SK-N-SH (cell line): Measurements from ENCODE around the gene GSC2. TPM values are rescaled to one million over a fixed set of nuclear protein-coding genes. Genes with fewer than 3 reads are reported as not detected.

Experiments used
- CTCF ChIA-PET: fragments of 300-600, 350-600 bp; formaldehyde crosslinking; extraction: SDS; loops from one replicate; lab custom pipeline; 2021; lab: Yijun Ruan, JAX
- POLR2A ChIA-PET: fragments of 350-600 bp; sonication (Branson Sonifier 250); formaldehyde crosslinking; extraction: SDS; loops from one replicate; lab custom pipeline; 2020; ENCODE audit warnings: antibody characterized with exemption, inconsistent platforms; lab: Yijun Ruan, JAX
- DNase-seq: peaks from one replicate; pipeline ENCODE4 v3.0.0; 2012
- H2AFZ ChIP-seq: fragments of 200-600 bp; sonication (generic); 2 replicates; pipeline ENCODE4 v1.8.1; 2016; ENCODE audit warnings: antibody characterized with exemption, mild to moderate bottlenecking, low read depth
- H3F3A ChIP-seq: fragments of 200-600 bp; sonication (generic); replicated peaks from 2 replicates; pipeline ENCODE3; 2016; ENCODE audit warnings: antibody characterized with exemption, mild to moderate bottlenecking; ENCODE audit not compliant: insufficient read depth
- H3K27ac ChIP-seq, 2 experiments: fragments of 200-500 bp in 1 of 2; fragments of 200-600 bp in 1 of 2; sonication (Bioruptor generic) in 1 of 2; sonication (generic), shearing (Covaris generic) in 1 of 2; 2 replicates each; pipeline versions ENCODE4 v1.5.1 to v1.6.1; 2014 to 2016; ENCODE audit warnings: low read depth in 2 of 2, inconsistent platforms in 1 of 2, low read length in 1 of 2, mild to moderate bottlenecking in 1 of 2, mixed read lengths in 1 of 2
- H3K27me3 ChIP-seq: fragments of 200-600 bp; sonication (generic), shearing (Covaris generic); 2 replicates; pipeline ENCODE4 v1.6.1; 2016; ENCODE audit warnings: mixed run types; ENCODE audit not compliant: insufficient read depth
- H3K36me3 ChIP-seq, 2 experiments: fragments of 200-500 bp in 1 of 2; fragments of 200-600 bp in 1 of 2; sonication (Bioruptor generic) in 1 of 2; sonication (generic) in 1 of 2; replicated peaks in 1 of 2; 2 replicates each; pipeline versions ENCODE3 to v1.5.1; 2014 to 2016; ENCODE audit warnings: low read length in 1 of 2, mild to moderate bottlenecking in 1 of 2; ENCODE audit not compliant: insufficient read depth in 2 of 2, control insufficient read depth in 1 of 2
- H3K4me1 ChIP-seq, 2 experiments: fragments of 200-500 bp in 1 of 2; fragments of 200-600 bp in 1 of 2; sonication (Bioruptor generic) in 1 of 2; sonication (generic), shearing (Covaris generic) in 1 of 2; 2 replicates each; pipeline versions ENCODE4 v1.5.1 to v1.6.1; 2014 to 2016; ENCODE audit warnings: low read depth in 1 of 2, low read length in 1 of 2, mixed run types in 1 of 2; ENCODE audit not compliant: insufficient read depth in 2 of 2, control insufficient read depth in 1 of 2
- H3K4me2 ChIP-seq: fragments of 200-600 bp; sonication (generic), shearing (Covaris generic); 2 replicates; pipeline ENCODE4 v1.6.1; 2017; ENCODE audit warnings: mixed run types
- H3K4me3 ChIP-seq, 2 experiments: fragments of 200-500 bp in 1 of 2; fragments of 200-600 bp in 1 of 2; sonication (Bioruptor generic) in 1 of 2; sonication (generic), shearing (Covaris generic) in 1 of 2; 2 replicates each; pipeline versions ENCODE4 v1.5.1 to v1.8.1; 2014 to 2016; ENCODE audit warnings: low read depth in 2 of 2, inconsistent platforms in 1 of 2, low read length in 1 of 2, mild to moderate bottlenecking in 1 of 2, mixed read lengths in 1 of 2, moderate library complexity in 1 of 2
- H3K79me2 ChIP-seq: fragments of 200-600 bp; sonication (generic); 2 replicates; pipeline ENCODE4 v1.8.1; 2017; ENCODE audit warnings: mild to moderate bottlenecking; ENCODE audit not compliant: insufficient read depth
- H3K9ac ChIP-seq: fragments of 200-600 bp; sonication (generic); 2 replicates; pipeline ENCODE4 v1.6.1; 2017; ENCODE audit warnings: mixed run types
- H3K9me2 ChIP-seq: fragments of 200-600 bp; sonication (generic); 2 replicates; pipeline ENCODE4 v1.6.1; 2017; ENCODE audit warnings: mixed run types
- H3K9me3 ChIP-seq: fragments of 200-600 bp; sonication (generic); 2 replicates; pipeline ENCODE4 v1.6.1; 2017; ENCODE audit warnings: mixed run types, mild to moderate bottlenecking, moderate library complexity
- H4K20me1 ChIP-seq: fragments of 200-600 bp; sonication (generic); 2 replicates; pipeline ENCODE4 v1.6.1; 2017; ENCODE audit warnings: mild to moderate bottlenecking, mixed run types; ENCODE audit not compliant: insufficient read depth
- CTCF ChIP-seq: fragments of 200-600 bp; sonication (generic); IDR thresholded peaks from 2 replicates; pipeline ENCODE4 v1.6.1; 2017; ENCODE audit warnings: antibody characterized with exemption, mild to moderate bottlenecking, moderate library complexity
- EZH2phosphoT487 ChIP-seq: fragments of 200-600 bp; sonication (generic); IDR thresholded peaks from 2 replicates; pipeline ENCODE4 v1.6.1; 2017; ENCODE audit warnings: low read depth, mixed run types, mild to moderate bottlenecking, antibody characterized with exemption, moderate library complexity, borderline replicate concordance
- FOXJ3 ChIP-seq: sonication (generic); formaldehyde crosslinking; IDR thresholded peaks from 2 replicates; pipeline ENCODE4 v1.5.1; 2020; ENCODE audit warnings: mild to moderate bottlenecking, missing genetic modification reagents
- FOXM1 ChIP-seq: IDR thresholded peaks from 2 replicates; pipeline ENCODE4 v1.4.0; 2012; ENCODE audit warnings: low read depth, mild to moderate bottlenecking
- GABPA ChIP-seq: IDR thresholded peaks from 2 replicates; pipeline ENCODE4 v1.4.0; 2012; ENCODE audit warnings: low read depth, mild to moderate bottlenecking
- GATA2 ChIP-seq: sonication (generic); formaldehyde crosslinking; IDR thresholded peaks from 2 replicates; pipeline ENCODE4 v1.5.0; 2020; ENCODE audit warnings: mild to moderate bottlenecking, missing genetic modification reagents
- MEF2A ChIP-seq: IDR thresholded peaks from 2 replicates; pipeline ENCODE4 v1.4.0; 2012; ENCODE audit warnings: low read depth, borderline replicate concordance
- MXI1 ChIP-seq: IDR thresholded peaks from 2 replicates; pipeline ENCODE4 v1.6.1; 2012; ENCODE audit warnings: mild to moderate bottlenecking, low read depth, low read length, improper control_type of control experiment
- NRF1 ChIP-seq: IDR thresholded peaks from 2 replicates; pipeline ENCODE4 v1.6.1; 2012; ENCODE audit warnings: low read depth, mild to moderate bottlenecking, low read length
- PBX3 ChIP-seq: IDR thresholded peaks from 2 replicates; pipeline ENCODE4; 2012
- POLR2AphosphoS5 ChIP-seq: IDR thresholded peaks from 2 replicates; pipeline ENCODE4 v1.6.1; 2012; ENCODE audit warnings: low read depth, low read length
- RFX5 ChIP-seq: IDR thresholded peaks from 2 replicates; pipeline ENCODE4 v1.6.1; 2012; ENCODE audit warnings: mild to moderate bottlenecking, improper control_type of control experiment, low read length
- RXRA ChIP-seq: IDR thresholded peaks from 2 replicates; pipeline ENCODE4 v1.4.0; 2012; ENCODE audit warnings: low read depth, mild to moderate bottlenecking, borderline replicate concordance
- SIN3A ChIP-seq: IDR thresholded peaks from 2 replicates; pipeline ENCODE4 v1.6.1; 2012; ENCODE audit warnings: low read depth, mild to moderate bottlenecking, low read length, moderate library complexity, borderline replicate concordance
- SMC3 ChIP-seq: IDR thresholded peaks from 2 replicates; pipeline ENCODE4 v1.6.1; 2012; ENCODE audit warnings: low read depth, low read length, improper control_type of control experiment
- TEAD4 ChIP-seq: IDR thresholded peaks from 2 replicates; pipeline ENCODE4 v1.4.0; 2012; ENCODE audit warnings: mild to moderate bottlenecking, borderline replicate concordance; ENCODE audit not compliant: insufficient read depth
- YY1 ChIP-seq: IDR thresholded peaks from 2 replicates; pipeline ENCODE4 v1.4.0; 2012; ENCODE audit warnings: low read depth, mild to moderate bottlenecking
- WGBS: methylation state at CpG from one replicate; pipeline ENCODE4 v1.1.6; 2017; ENCODE audit warnings: low lambda C conversion rate; 5-methylcytosine and 5-hydroxymethylcytosine counted together
- polyA plus RNA-seq, 3 experiments: library from polyadenylated mRNA; depleted of rRNA; stranded (reverse); fragments of >200 nt; gene quantifications; 2 replicates each; pipeline ENCODE4 v1.2.3, GENCODE V29; 2012

GSC2 gene
- polyA plus RNA-seq, 1 of the 3 experiments (the other 2 are of a cell fraction), result not detected

- CTCF ChIA-PET, result interaction anchor here (1.1 to 1.4 kb wide), 2 partner anchors 9 to 477 kb away, joined by 3 to 4 read pairs; partner anchors contain the start of gene ESS2
- H3K27me3 ChIP-seq, result peaks cover 44% of the 10 kb centered on the region
These were observed 3.1 kb upstream of the GSC2 start for GRCh38 chr22:19152942-19153883.

GRCh38 chr22:19151329-19152191 lies 1.5 kb upstream of the GSC2 start:
- Histone ChIP-seq H3K79me2 (no peaks in the 10 kb centered on the region), H3K36me3 (no peaks in the 10 kb centered on the region), H3K9ac (no peak overlapping the region), H3K27ac (no peak overlapping the region), H3K9me3 (no peaks in the 10 kb centered on the region), H3K9me2 (no peaks in the 10 kb centered on the region), H4K20me1 (no peaks in the 10 kb centered on the region), H3F3A (no peaks in the 10 kb centered on the region), H2AFZ (no peak overlapping the region), H3K4me3 (no peak overlapping the region), H3K4me2 (no peak overlapping the region), H3K4me1 (no peaks in the 10 kb centered on the region), H3K27me3 (peaks cover 61% of the 10 kb centered on the region)
- CTCF ChIA-PET, result interaction anchor here (1.2 kb wide), 1 partner anchor 478 kb away, joined by 4 read pairs; no protein-coding TSS in a partner anchor
- no peak for DNase-seq
- POLR2A ChIA-PET, result no interaction called here
- WGBS, result 39% methylated on average over 10 of the region's 10 CpGs
- TF ChIP-seq MXI1, result no peak
- TF ChIP-seq TEAD4, result no peak
- no peak for TF ChIP-seq PBX3
- TF ChIP-seq MEF2A, result no peak
- TF ChIP-seq FOXJ3 (CRISPR knock-in tag), result no peak
- TF ChIP-seq GABPA, result no peak
- TF ChIP-seq YY1, result no peak
- no peak for TF ChIP-seq SMC3
- TF ChIP-seq EZH2phosphoT487, result no peak

More at GRCh38 chr22:19152942-19153883, 3.1 kb upstream of the GSC2 start:
- H3K4me1 ChIP-seq, result no peaks in the 10 kb centered on the region
- H3K79me2 ChIP-seq, result no peaks in the 10 kb centered on the region
- no peak overlapping the region for H3K4me3 ChIP-seq
- DNase-seq, result no peak
- no peak overlapping the region for H3K27ac ChIP-seq
- no peak overlapping the region for H2AFZ ChIP-seq
- POLR2A ChIA-PET, result no interaction called here
- H3F3A ChIP-seq, result no peaks in the 10 kb centered on the region
- TF ChIP-seq SIN3A (no peak), YY1 (no peak), EZH2phosphoT487 (no peak), POLR2AphosphoS5 (no peak), RXRA (no peak), CTCF (no peak), FOXJ3 (CRISPR knock-in tag) (no peak), GATA2 (CRISPR knock-in tag) (no peak), NRF1 (no peak), GABPA (no peak), RFX5 (no peak), FOXM1 (no peak)
- no peaks in the 10 kb centered on the region for H3K36me3 ChIP-seq
- H3K9ac ChIP-seq, result no peak overlapping the region
- H3K4me2 ChIP-seq, result no peak overlapping the region
- 3% methylated on average over 9 of the region's 11 CpGs for WGBS
- no peaks in the 10 kb centered on the region for H3K9me3 ChIP-seq
- H4K20me1 ChIP-seq, result no peaks in the 10 kb centered on the region
- no peaks in the 10 kb centered on the region for H3K9me2 ChIP-seq
